OCI-LY3 (cell line): ENCODE results near the gene CDK15.

Experiments
- H2AFZ ChIP-seq: fragments of 200-600, 300-600 bp; shearing (Covaris generic); 2 replicates; pipeline ENCODE4 v1.6.0; 2014; ENCODE audit warnings: antibody characterized with exemption, low read depth, low read length
- H3K27ac ChIP-seq: fragments of 200-600, 300-600 bp; sonication (generic); 2 replicates; pipeline ENCODE4 v1.5.1; 2014; ENCODE audit warnings: mild to moderate bottlenecking, low read length, moderate library complexity, mixed read lengths
- H3K27me3 ChIP-seq: fragments of 200-600, 300-600 bp; sonication (generic); 2 replicates; pipeline ENCODE4 v1.6.1; 2014; ENCODE audit warnings: low read depth, low read length, mixed read lengths
- H3K36me3 ChIP-seq: fragments of 200-600, 300-600 bp; sonication (generic); replicated peaks from 2 replicates; pipeline ENCODE3; 2014; ENCODE audit warnings: low read depth, low read length, mixed read lengths
- H3K4me1 ChIP-seq: fragments of 300-600, 200-600 bp; sonication (generic); 2 replicates; pipeline ENCODE4 v1.6.1; 2014; ENCODE audit warnings: low read length, mixed read lengths
- H3K4me2 ChIP-seq: fragments of 200-600, 300-600 bp; sonication (generic); 2 replicates; pipeline ENCODE4 v1.6.1; 2014; ENCODE audit warnings: low read length, mixed read lengths
- H3K4me3 ChIP-seq: fragments of 300-600, 200-600 bp; sonication (generic); 2 replicates; pipeline ENCODE4 v1.5.1; 2014; ENCODE audit warnings: antibody characterized with exemption, mild to moderate bottlenecking, low read length, moderate library complexity
- H3K79me2 ChIP-seq: fragments of 300-600, 200-600 bp; shearing (Covaris generic); 2 replicates; pipeline ENCODE4 v1.6.1; 2014; ENCODE audit warnings: mild to moderate bottlenecking, low read length, mixed read lengths
- H3K9ac ChIP-seq: fragments of 300-600, 200-600 bp; shearing (Covaris generic); 2 replicates; pipeline ENCODE4 v1.6.0; 2014; ENCODE audit warnings: mild to moderate bottlenecking, low read length, moderate library complexity
- H3K9me3 ChIP-seq: fragments of 200-600, 300-600 bp; shearing (Covaris generic); 2 replicates; pipeline ENCODE4 v1.6.1; 2014; ENCODE audit warnings: low read length, mixed read lengths; ENCODE audit not compliant: insufficient read depth
- H4K20me1 ChIP-seq: fragments of 200-600, 300-600 bp; sonication (generic); 2 replicates; pipeline ENCODE4 v1.6.1; 2016; ENCODE audit warnings: low read length, mixed read lengths; ENCODE audit not compliant: insufficient read depth
- CTCF ChIP-seq: fragments of 200-600, 300-600 bp; sonication (generic); IDR thresholded peaks from 2 replicates; pipeline ENCODE4 v1.5.1; 2014; ENCODE audit warnings: antibody characterized with exemption, low read length, low read depth
- EZH2phosphoT487 ChIP-seq: fragments of 200-600 bp; shearing (Covaris generic); IDR thresholded peaks from 2 replicates; pipeline ENCODE4 v1.6.1; 2018; ENCODE audit warnings: antibody characterized with exemption, mixed run types, low read depth

CDK15 gene

GRCh38 chr2:201916565-201916964, 110.2 kb downstream of the CDK15 start:
- no peak overlapping the region for H2AFZ ChIP-seq
- H3K27me3 ChIP-seq = no peaks in the 10 kb centered on the region
- no peak overlapping the region for H3K27ac ChIP-seq
- H3K4me3 ChIP-seq = no peak overlapping the region
- H3K36me3 ChIP-seq = no peaks in the 10 kb centered on the region
- TF ChIP-seq EZH2phosphoT487 (no peak), CTCF (no peak)
- H3K4me2 ChIP-seq = no peak overlapping the region
- H3K79me2 ChIP-seq = no peaks in the 10 kb centered on the region
- H3K9me3 ChIP-seq = no peaks in the 10 kb centered on the region
- no peaks in the 10 kb centered on the region for H4K20me1 ChIP-seq
- H3K9ac ChIP-seq = no peak overlapping the region
- H3K4me1 ChIP-seq = peaks cover 9% of the 10 kb centered on the region

- Histone ChIP-seq H3K9ac (no peak overlapping the region), H3K79me2 (no peaks in the 10 kb centered on the region), H4K20me1 (no peaks in the 10 kb centered on the region), H3K36me3 (no peaks in the 10 kb centered on the region), H3K9me3 (no peaks in the 10 kb centered on the region), H3K4me1 (peaks cover 9% of the 10 kb centered on the region), H2AFZ (no peak overlapping the region), H3K27ac (no peak overlapping the region), H3K27me3 (no peaks in the 10 kb centered on the region), H3K4me3 (no peak overlapping the region), H3K4me2 (no peak overlapping the region)
- TF ChIP-seq EZH2phosphoT487 (no peak), CTCF (no peak)
Measured at GRCh38 chr2:201918616-201919307, 112.4 kb downstream of the CDK15 start.

GRCh38 chr2:201919308-201919634, 112.9 kb downstream of the CDK15 start:
- H3K27ac ChIP-seq = no peak overlapping the region

More at GRCh38 chr2:201919308-201919634, 112.9 kb downstream of the CDK15 start:
- Histone ChIP-seq H4K20me1 (no peaks in the 10 kb centered on the region), H3K9ac (no peak overlapping the region), H3K27me3 (no peaks in the 10 kb centered on the region), H2AFZ (no peak overlapping the region), H3K79me2 (no peaks in the 10 kb centered on the region), H3K4me1 (peaks cover 9% of the 10 kb centered on the region), H3K4me2 (no peak overlapping the region), H3K36me3 (no peaks in the 10 kb centered on the region), H3K9me3 (no peaks in the 10 kb centered on the region), H3K4me3 (no peak overlapping the region)
- TF ChIP-seq EZH2phosphoT487 (no peak), CTCF (no peak)
